HCT116 (cell line): ENCODE measurements around the gene KLHL20.

ENCODE experiments used
- CBX3 ChIP-seq: IDR thresholded peaks from 2 replicates; pipeline ENCODE4 v1.6.1; 2012; ENCODE audit warnings: low read depth
- EGR1 ChIP-seq: IDR thresholded peaks from 2 replicates; pipeline ENCODE4 v1.6.1; 2012; ENCODE audit warnings: low read depth
- JUND ChIP-seq: IDR thresholded peaks from 2 replicates; pipeline ENCODE4 v1.6.1; 2012
- POLR2A ChIP-seq: IDR thresholded peaks from 2 replicates; pipeline ENCODE4 v1.7.0; 2011; ENCODE audit warnings: borderline replicate concordance; ENCODE audit not compliant: insufficient read depth, insufficient read length; ENCODE audit errors: extremely low read depth
- POLR2AphosphoS5 ChIP-seq: IDR thresholded peaks from 2 replicates; pipeline ENCODE4 v1.6.1; 2011; ENCODE audit warnings: mild to moderate bottlenecking, low read depth, low read length, moderate library complexity
- TF ChIP-seq, protein P1 (sequence below), 3 experiments: fragments of 200-600 bp in 1 of 3; sonication (generic) in 1 of 3; IDR thresholded peaks in 2 of 3; conservative IDR thresholded peaks in 1 of 3; 2 replicates each; pipeline ENCODE4 v1.5.1; 2012 to 2017; ENCODE audit warnings: low read depth in 2 of 3, low read length in 2 of 3, antibody characterized with exemption in 1 of 3, borderline replicate concordance in 1 of 3, control low read depth in 1 of 3, mild to moderate bottlenecking in 1 of 3, mixed read lengths in 1 of 3, mixed run types in 1 of 3, moderate library complexity in 1 of 3; ENCODE audit not compliant: insufficient read depth in 1 of 3
- TF ChIP-seq, protein P2 (sequence below): IDR thresholded peaks from 2 replicates; pipeline ENCODE4 v1.6.1; 2012

GRCh38 chr1:173693238-173693637 lies 21.5 kb upstream of the KLHL20 start:
- TF ChIP-seq POLR2A (no peak), JUND (no peak), CBX3 (no peak), POLR2AphosphoS5 (no peak), EGR1 (no peak)
- TF ChIP-seq, protein P1, sequence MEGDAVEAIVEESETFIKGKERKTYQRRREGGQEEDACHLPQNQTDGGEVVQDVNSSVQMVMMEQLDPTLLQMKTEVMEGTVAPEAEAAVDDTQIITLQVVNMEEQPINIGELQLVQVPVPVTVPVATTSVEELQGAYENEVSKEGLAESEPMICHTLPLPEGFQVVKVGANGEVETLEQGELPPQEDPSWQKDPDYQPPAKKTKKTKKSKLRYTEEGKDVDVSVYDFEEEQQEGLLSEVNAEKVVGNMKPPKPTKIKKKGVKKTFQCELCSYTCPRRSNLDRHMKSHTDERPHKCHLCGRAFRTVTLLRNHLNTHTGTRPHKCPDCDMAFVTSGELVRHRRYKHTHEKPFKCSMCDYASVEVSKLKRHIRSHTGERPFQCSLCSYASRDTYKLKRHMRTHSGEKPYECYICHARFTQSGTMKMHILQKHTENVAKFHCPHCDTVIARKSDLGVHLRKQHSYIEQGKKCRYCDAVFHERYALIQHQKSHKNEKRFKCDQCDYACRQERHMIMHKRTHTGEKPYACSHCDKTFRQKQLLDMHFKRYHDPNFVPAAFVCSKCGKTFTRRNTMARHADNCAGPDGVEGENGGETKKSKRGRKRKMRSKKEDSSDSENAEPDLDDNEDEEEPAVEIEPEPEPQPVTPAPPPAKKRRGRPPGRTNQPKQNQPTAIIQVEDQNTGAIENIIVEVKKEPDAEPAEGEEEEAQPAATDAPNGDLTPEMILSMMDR (IDR thresholded peaks at IDR 0.05 in 2 of 3, conservative IDR thresholded peaks at IDR 0.05 in 1 of 3; ENCODE audit: borderline replicate concordance in 1 of 3, insufficient read depth in 1 of 3, low read depth in 2 of 3, low read length in 2 of 3) = no peak
- TF ChIP-seq, protein P2, sequence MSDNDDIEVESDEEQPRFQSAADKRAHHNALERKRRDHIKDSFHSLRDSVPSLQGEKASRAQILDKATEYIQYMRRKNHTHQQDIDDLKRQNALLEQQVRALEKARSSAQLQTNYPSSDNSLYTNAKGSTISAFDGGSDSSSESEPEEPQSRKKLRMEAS = no peak
